HG03095 (cell line): ENCODE results near the gene APBB1.

ENCODE experiments used
- ATAC-seq: cut with Tn5 transposase; IDR thresholded peaks from one replicate; pipeline ENCODE4 v1.9.1; 2021; ENCODE audit warnings: moderate library complexity; ENCODE audit not compliant: unreplicated experiment

APBB1 gene

DNA sequence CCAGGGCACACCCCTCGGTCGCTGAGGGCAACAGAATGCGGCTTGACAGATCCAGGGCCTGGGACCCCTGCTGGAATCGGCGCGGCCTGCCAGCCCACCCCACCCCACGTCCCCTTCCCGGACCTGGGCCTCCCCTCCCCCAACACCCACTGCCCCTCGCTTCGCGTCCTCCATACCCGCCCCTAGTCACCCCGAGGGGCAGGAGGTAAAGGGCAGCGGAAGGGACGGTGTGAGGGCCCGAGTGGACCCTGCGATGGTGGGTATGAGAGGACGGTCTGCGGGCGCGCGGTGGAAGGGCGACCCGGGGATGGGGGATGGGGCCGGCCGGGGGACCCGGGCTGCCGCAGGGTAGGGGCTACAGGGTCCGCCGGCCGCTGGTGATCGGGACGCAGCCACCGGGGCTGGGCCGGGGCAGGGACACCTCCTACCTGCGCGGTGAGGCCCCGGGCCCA, 311 bp downstream of the APBB1 start:
- ATAC-seq: no peak

DNA sequence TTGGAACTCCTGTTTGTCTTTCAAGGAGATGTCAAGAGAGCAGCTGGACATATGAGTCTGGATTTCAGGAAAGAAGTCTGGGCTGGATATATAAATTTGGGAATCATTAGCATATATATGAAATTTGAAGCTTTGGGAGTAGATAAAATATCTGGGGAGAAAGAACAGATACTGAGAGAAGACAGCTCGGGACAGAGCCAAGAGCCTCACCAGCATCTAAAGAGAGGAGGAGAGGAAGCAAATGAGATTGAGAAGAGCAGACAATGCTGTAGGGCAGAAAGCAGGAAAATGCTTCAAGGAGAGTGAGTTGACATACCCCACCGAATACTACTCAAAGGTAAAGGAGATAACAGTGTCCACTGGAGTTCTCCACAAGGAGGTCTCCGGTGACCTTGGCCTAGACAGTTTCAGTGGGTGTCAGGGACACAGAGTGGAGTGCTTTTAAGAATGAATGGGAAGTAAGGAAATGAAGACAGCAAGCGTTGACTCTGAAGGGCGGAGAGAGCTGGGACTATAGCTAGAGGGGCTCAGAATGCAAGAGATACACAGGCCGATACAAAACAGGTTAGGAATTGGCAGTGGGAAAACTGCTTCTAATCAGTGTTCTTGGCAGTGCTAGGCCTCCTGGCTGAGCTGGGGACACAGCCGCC, 862 bp downstream of the APBB1 start:
- no peak for ATAC-seq

DNA sequence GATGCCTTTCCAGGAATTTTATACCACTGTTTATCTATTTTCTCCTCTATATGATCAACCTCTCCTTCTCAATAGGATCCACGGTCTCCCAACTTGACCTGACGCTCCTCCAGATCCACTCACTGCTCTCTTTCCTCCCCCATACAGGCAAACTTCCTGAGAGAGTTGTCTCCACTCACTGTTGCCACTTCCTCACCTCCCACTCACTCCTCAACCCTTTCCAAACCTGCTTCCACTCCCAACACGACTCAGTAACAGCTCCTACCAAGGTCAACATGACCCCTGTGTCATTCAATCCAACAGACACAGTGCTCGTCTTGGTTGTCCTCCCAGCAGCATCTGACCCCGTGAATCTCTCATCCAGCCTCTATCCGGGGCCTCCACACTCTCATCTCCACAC, 3.1 kb downstream of the APBB1 start:
- ATAC-seq: no peak

DNA sequence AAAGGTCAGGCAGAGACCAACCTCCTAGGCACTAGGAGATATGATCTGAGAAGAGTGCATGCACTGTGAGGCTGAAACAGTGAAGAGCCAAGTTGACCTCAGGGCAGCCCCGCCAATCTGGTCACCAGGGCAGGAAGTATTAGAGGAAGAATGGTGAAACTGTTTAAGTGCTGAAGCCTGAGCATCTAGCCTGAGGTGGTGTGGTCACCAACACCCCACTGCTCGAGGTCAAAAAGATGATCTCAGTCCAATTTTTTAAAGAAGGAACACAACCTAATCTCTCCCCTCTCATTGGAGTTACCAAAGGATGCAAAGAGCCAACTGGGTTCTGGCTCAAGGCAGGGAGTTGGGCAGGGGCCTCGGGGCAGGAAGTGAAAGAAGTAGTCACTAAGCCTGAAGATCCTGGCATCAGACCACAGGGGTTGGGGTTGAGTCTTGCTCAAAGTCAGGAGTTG, 4.0 kb downstream of the APBB1 start:
- no peak for ATAC-seq

DNA sequence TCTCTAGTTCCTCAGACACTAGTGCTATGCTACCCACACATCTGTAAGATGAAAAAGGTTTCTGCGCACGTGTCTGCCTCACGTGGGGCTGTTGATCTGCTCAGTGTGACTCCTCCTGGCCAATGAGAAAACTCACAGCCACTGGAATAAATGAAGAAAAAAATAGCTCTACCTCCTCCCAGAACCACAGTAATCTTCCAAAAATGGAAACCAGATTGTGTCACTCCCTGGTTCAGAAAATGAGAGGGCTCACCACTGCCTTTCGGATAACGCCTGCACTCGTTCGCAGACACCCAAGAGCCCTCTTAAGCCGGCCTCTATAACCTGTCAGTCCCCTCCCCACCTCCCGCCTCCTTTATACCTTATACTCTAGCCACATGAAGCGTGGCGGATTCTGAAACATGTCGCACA, 5.1 kb downstream of the APBB1 start:
- ATAC-seq: no peak

DNA sequence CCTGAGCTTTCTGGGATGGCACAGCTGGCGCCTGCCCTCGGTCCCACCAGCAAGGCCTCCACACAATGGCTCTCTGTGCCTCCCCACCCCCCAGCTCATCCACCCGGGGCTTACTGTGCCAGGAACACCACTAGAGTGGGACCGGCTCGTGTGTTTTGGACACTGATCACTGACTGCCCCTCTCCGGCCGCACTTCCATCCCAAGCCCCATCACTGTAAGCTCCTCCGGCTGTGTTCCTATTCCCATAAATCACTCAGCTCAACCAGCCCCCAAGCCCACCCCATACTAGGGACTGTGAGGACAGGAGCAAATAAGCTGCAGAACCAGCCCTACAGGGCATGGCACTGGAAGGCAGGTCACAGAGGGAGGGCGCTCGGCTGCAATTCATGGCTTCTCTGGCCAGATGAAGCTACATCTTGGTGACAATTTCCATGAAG, 7.3 kb downstream of the APBB1 start:
- no peak for ATAC-seq

- no peak for ATAC-seq
Measured at GRCh38 chr11:6410695-6411430, 8.0 kb downstream of the APBB1 start.

- no peak for ATAC-seq
Measured at GRCh38 chr11:6406370-6406769, 12.5 kb downstream of the APBB1 start.

DNA sequence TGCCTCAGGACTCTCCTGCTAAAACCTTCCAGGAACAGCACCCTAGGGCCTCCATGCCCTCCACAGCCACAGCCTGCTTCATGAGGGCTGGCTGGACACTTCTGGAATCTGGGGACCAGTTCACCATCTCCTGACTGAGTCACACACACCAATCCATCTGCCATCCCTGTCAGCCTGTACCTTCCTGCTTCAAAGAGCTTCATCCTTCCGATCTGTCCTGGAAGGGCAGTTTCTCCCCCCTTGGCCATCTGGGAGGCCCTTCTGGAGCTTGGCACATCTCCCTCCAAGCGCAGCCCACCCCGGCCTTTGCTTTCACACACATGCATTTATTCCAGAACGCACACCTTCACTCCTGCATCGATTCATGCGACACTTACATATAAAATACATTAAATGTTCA, 13.0 kb downstream of the APBB1 start:
- ATAC-seq: no peak

- no peak for ATAC-seq
Measured at GRCh38 chr11:6405052-6405667, 13.7 kb downstream of the APBB1 start.

DNA sequence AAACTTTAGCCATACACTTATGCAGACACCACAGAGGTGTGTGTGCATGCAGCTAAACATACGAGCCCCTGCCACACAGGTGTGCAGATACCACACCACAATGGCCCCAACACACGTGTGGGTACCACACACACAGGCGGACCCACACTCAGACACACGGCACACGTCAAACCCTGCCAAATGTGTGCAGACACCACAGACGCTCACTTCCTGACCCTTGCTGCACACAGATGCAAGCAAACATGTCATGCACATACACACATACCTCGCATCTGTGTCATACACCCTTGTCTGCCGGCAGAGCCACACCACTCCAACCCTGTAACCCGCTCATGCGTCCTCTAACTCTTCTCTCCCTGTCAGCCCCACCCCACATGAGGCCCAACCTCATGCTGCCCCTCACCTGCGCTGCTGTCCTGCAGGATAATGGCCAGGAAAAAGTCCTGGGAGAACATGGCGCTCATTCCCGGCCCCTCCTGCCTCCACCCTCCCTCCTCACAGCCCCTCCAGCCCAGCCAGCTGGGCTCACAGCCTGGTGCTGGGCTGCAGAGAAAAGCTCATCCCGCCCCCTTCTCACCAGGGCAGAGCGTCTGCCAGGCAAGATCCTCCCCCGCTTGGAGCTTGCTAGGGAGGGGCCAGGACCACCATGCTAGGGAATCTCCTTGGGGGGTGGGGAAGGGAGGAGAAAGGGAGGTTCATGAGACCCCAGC, 14.4 kb downstream of the APBB1 start:
- ATAC-seq: no peak

DNA sequence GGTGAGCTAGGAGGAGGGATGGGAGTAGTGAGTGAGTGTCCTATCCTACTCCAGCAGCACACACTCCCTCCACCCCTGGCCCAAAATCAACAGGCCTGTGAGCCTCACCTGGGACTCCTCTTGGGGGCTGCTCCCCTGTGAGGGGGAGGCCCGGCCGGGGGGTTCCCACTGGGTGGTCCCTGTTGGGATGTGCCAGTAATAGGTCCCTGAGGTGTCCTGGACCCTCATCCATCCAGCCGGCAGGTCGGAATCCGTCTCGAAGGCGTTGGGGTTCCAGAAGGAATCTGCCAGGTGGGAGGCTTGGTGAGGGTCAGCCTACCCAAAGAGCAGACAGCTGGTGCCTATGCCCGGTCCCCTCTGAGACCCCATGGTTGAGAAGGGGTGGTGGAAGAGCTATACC, 15.4 kb downstream of the APBB1 start:
- no peak for ATAC-seq

DNA sequence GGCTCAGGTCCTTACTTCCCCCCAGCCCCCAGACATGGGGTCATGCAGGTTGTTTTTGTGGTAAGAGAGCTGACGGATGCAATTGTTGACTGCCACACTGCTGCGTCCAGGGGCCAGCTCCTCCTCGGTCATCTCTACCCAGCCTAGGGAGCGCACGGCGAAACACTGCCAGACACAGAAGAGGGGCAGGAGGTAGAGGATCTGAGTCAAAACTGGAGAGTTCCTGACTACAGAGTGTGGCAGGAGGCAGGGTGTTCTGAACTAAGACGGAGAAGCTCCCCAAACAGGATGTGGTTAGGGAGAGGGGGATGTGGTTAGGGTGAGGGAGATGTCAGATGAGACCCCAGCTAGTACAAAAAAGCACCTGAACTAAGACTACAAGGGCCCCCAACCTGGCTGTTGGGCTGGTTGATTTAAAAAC, 16.3 kb downstream of the APBB1 start:
- peak; percentile 93 for ATAC-seq

DNA sequence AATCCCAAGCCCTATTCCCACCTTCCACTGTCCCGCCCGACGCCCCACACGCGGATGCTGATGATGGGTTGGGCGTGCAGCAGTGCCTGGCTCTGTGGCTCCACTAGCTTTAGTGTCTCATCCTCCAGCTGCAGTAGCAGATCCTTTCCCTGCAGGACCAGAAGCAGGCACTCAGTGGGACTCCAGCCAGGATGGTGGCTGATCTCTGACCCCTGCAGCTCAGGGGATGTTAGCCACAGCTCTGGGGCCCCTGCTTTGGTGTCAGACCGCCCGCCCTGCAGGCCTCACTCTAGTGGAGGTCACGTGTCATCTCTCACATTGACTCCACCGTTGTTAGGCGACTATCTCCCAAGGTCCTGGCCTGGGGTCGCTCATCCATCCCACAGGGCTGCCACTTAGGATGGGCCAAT, 16.8 kb downstream of the APBB1 start:
- ATAC-seq: peak; percentile 46

DNA sequence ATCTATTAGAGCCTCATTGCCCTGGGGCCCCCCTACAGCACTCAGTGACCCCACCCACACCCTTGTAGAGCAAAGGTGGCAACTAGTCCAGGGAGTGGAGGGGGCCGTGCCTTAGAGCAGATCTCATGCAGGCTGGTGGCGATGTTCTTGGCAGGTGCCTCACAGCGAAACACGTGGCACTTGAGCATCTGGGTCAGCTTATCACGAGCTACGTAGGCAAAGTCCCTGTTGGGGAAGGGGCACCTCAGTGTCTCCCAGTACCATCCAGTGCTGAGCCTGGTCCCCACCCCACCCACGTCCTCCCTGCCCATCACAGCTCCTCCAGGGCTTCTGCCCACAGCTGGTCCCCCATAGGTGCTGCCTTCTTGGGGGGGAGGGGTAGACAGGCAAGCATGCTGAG, 17.4 kb downstream of the APBB1 start:
- ATAC-seq: no peak

- no peak for ATAC-seq
Measured at GRCh38 chr11:6400431-6401345, 18.2 kb downstream of the APBB1 start.

DNA sequence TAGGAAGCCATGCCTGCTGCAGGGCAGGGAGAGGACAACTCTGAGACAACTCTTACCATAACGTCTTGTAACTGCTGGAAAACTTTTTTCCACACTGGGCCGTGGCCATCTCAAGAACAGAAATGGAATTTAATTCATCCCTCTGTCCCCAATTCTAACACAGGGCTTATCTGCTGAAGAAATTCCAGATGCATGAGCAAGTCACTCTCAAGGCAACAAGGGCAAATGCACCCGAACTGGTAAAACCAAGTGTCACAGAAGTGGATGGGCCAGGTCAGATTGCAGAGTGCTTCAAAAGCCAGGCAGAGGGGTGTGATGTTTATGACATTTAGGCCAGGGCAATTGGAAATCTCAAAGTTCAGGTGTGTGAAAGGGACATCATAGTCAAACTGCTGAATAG, 21.3 kb downstream of the APBB1 start:
- no peak for ATAC-seq

DNA sequence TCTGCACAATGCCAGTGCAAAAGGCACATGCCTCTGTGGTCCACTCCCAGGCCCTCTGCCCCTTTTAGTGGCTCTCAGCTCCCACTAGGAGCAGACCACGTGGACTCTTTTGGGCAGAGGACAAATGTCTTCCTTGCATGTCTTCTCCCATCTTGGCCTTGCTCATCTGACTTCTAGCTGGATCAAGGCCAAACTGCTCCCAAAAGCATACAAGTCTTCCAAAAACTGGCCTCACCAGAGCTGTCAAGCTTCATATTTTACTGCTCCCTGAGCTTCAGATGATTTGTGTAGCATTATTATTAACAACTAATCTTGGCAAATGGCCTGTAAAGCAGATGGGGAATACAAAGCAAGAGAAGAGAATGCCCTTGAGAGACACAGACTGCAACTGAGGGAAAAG, 21.7 kb downstream of the APBB1 start:
- no peak for ATAC-seq

- no peak for ATAC-seq
Measured at GRCh38 chr11:6395470-6396060, 23.3 kb downstream of the APBB1 start.
